Lung (tissue), 12 donors: ENCODE results near the gene ZNRF2. TPM values are rescaled to one million over a fixed set of nuclear protein-coding genes. Genes with fewer than 3 reads are reported as not detected.

Experiments used
- ATAC-seq: fragments of 200-7000 bp; cut with Tn5 transposase; one replicate; pipeline ENCODE4 v1.9.1; 2020; ENCODE audit warnings: moderate number of reproducible peaks; ENCODE audit not compliant: insufficient read depth, low FRiP score
- DNase-seq, 3 donors: peaks; one replicate each; pipeline ENCODE4 v3.0.0-alpha.2; 2013 to 2017
- H3K27ac ChIP-seq, 2 donors: one replicate each; pipeline ENCODE4 v1.5.1; 2013; ENCODE audit warnings: mild to moderate bottlenecking in 2 of 2, moderate library complexity in 2 of 2, control low read depth in 1 of 2, inconsistent platforms in 1 of 2, low read depth in 1 of 2, low read length in 1 of 2
- H3K27me3 ChIP-seq, 3 donors: one replicate each; pipeline ENCODE4 v1.5.1; 2013; ENCODE audit warnings: low read length in 2 of 3; ENCODE audit not compliant: control insufficient read depth in 3 of 3, insufficient read depth in 3 of 3
- H3K36me3 ChIP-seq, 4 donors: one replicate each; pipeline ENCODE4 v1.5.1; 2013; ENCODE audit warnings: low read length in 4 of 4, mild to moderate bottlenecking in 1 of 4, moderate library complexity in 1 of 4; ENCODE audit not compliant: control insufficient read depth in 4 of 4, insufficient read depth in 4 of 4
- H3K4me1 ChIP-seq, 5 donors: one replicate each; pipeline ENCODE4 v1.5.1; 2013; ENCODE audit warnings: low read length in 5 of 5, mild to moderate bottlenecking in 2 of 5, moderate library complexity in 1 of 5; ENCODE audit not compliant: control insufficient read depth in 5 of 5, insufficient read depth in 5 of 5
- H3K4me3 ChIP-seq: one replicate; pipeline ENCODE4 v1.5.1; 2013; ENCODE audit warnings: mild to moderate bottlenecking, control low read depth, moderate library complexity
- H3K9ac ChIP-seq, 2 donors: one replicate each; pipeline ENCODE4 v1.5.1; 2013; ENCODE audit warnings: low read length in 2 of 2, control low read depth in 1 of 2; ENCODE audit not compliant: insufficient read depth in 1 of 2
- H3K9me3 ChIP-seq, 4 donors: one replicate each; pipeline ENCODE4 v1.5.1; 2013; ENCODE audit warnings: low read length in 3 of 4, mild to moderate bottlenecking in 1 of 4, moderate library complexity in 1 of 4; ENCODE audit not compliant: control insufficient read depth in 4 of 4, insufficient read depth in 3 of 4
- WGBS, 2 donors: extraction: QIAGEN DNeasy Blood & Tissue Kit; methylation state at CpG; one replicate each; pipeline ENCODE4 v1.1.7; 2013; 5-methylcytosine and 5-hydroxymethylcytosine counted together
- polyA plus RNA-seq, 2 donors: library from polyadenylated mRNA; stranded (reverse); fragments of 200-250 nt; gene quantifications; one replicate each; pipeline ENCODE4 v1.2.1, GENCODE V29; 2013
- total RNA-seq, 2 donors: library from RNA; depleted of rRNA in 1 of 2; stranded (reverse); fragments of >200 nt in 1 of 2; gene quantifications; one replicate each; pipeline ENCODE4 v1.2.1, GENCODE V29; 2014 to 2021
- TF ChIP-seq, protein P1 (sequence below): IDR thresholded peaks from 2 replicates; pipeline ENCODE4 v1.5.1; 2012; ENCODE audit warnings: mild to moderate bottlenecking; ENCODE audit errors: control extremely low read depth, extremely low read depth
- donor health status: control.
- donor health status: control.
- donor health status: Bipolar disorder and iron deficiency.
- donor health status: healthy.
- donor health status: DM: yes; HTN: yes; CAD: no.

The ZNRF2 gene
- total and polyA plus RNA-seq, 4 donors, result 5.9 to 27.6 (median 15.4) TPM

DNA sequence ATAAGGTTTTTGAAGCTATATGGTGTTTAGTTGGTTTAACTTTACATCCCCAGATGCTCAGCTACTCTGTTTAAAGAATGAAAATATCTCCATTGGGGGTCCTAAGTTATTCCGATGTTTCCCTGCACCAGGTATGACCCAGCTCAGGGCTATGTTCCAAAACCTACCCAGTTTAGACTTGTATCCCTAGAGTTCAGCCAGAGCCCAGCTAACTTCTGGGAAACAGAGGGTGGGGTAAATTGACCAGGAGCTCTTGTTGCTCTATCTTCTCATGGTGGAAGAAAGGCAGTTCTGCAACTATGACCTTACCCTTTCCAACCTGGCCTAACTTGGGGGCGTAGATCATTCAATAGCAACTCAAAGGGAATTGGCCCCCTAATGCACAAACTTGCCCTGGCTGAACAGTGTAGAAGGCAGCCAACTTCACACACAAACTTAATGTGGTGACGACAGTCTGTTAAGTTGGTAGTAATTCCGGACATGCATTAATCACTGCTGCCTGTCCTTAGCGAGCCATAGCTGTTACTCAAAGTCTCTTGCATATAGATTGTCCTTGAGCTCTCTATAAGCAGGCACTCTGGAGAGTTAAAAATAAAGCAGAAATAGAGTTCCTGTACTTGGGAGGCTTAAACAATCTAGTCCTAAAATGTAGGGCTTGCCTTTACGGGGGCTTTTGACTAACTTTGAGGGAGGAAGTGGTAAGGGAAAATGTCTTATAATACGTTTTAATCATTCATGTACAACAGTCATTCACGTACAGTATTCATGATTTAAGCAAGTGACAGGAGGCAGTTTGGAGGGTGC, 5.3 kb upstream of the ZNRF2 start:
- Histone ChIP-seq H3K4me3 (no peak overlapping the region), H3K36me3 (no peaks in the 10 kb centered on the region), H3K4me1 (peaks cover 0 to 10% (median 0%) of the 10 kb centered on the region in 5 donors), H3K27ac (no peak overlapping the region), H3K27me3 (no peaks in the 10 kb centered on the region), H3K9ac (no peak overlapping the region), H3K9me3 (no peaks in the 10 kb centered on the region)
- DNase-seq (no peak), ATAC-seq (no peak)
- TF ChIP-seq, protein P1, sequence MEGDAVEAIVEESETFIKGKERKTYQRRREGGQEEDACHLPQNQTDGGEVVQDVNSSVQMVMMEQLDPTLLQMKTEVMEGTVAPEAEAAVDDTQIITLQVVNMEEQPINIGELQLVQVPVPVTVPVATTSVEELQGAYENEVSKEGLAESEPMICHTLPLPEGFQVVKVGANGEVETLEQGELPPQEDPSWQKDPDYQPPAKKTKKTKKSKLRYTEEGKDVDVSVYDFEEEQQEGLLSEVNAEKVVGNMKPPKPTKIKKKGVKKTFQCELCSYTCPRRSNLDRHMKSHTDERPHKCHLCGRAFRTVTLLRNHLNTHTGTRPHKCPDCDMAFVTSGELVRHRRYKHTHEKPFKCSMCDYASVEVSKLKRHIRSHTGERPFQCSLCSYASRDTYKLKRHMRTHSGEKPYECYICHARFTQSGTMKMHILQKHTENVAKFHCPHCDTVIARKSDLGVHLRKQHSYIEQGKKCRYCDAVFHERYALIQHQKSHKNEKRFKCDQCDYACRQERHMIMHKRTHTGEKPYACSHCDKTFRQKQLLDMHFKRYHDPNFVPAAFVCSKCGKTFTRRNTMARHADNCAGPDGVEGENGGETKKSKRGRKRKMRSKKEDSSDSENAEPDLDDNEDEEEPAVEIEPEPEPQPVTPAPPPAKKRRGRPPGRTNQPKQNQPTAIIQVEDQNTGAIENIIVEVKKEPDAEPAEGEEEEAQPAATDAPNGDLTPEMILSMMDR, result no peak
- 53 to 65% methylated on average over 8 of the region's 8 CpGs for WGBS, 2 donors

DNA sequence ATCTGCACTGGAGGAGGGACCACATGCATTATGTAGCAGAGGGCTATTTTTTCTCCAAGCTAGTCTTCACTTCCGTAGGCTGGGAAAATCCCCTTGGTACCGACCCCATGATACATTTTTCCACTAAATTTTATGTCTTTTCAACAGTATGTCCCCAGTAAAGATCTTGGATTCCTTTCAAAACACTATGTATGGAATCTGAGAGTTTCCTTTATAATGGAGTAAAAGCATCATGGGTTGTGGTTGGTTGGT, 4.8 kb upstream of the ZNRF2 start:
- ATAC-seq, result no peak
- no peak for DNase-seq
- Histone ChIP-seq H3K9me3 (no peaks in the 10 kb centered on the region), H3K36me3 (no peaks in the 10 kb centered on the region), H3K27me3 (no peaks in the 10 kb centered on the region), H3K9ac (no peak overlapping the region), H3K4me1 (peaks cover 0 to 10% (median 0%) of the 10 kb centered on the region in 5 donors), H3K27ac (no peak overlapping the region), H3K4me3 (no peak overlapping the region)
- WGBS, 2 donors, result 48 to 50% methylated on average over 2 of the region's 2 CpGs
- TF ChIP-seq, protein P1, result no peak

DNA sequence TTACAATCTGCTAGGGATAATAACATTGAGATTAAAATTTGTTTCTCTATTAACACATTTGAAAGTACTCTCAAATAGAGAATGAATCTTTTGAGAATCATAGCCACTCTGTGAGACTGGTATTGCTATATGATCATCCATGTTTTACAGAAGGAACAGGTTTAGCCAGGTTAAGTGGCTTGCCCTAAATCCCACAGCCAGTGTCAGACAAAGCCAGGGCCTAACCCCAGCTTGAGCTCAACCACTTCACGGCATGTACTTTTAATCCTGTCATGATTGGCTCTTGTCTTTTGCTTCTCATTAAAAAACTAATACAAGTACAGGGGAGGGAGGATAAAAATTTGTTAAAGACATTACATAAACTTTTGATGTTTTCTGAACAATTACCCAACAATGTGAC, 3.8 kb upstream of the ZNRF2 start:
- Histone ChIP-seq H3K4me3 (no peak overlapping the region), H3K27ac (no peak overlapping the region), H3K36me3 (no peaks in the 10 kb centered on the region), H3K4me1 (peaks cover 0 to 10% (median 0%) of the 10 kb centered on the region in 5 donors), H3K27me3 (no peaks in the 10 kb centered on the region), H3K9me3 (no peaks in the 10 kb centered on the region), H3K9ac (no peak overlapping the region)
- TF ChIP-seq, protein P1, result no peak
- DNase-seq (no peak), ATAC-seq (no peak)
- WGBS, 2 donors, result 69 to 91% methylated on average over 1 of the region's 1 CpG

DNA sequence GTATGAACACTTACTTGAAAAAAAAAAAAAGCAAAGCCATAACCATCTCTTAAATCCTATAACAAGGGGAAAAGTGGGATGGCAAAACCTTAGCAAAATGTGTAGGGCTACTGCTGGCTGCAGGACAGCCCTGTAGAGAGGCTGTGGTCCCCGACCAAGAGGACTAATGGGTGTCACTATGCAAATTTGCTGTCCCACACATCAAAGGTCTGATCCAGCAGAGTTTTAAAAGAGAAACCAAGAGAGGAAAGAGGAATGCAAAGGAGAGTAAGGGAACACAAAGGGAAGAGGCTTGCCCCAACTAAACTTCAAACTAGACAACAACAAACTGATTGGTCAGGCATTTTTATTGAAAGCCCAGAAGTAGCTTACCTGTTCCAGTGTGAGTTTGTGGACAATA, 3.1 kb upstream of the ZNRF2 start:
- no peaks in the 10 kb centered on the region for H3K9me3 ChIP-seq
- no peaks in the 10 kb centered on the region for H3K36me3 ChIP-seq
- 72% methylated on average over 1 of the region's 1 CpG for WGBS, 2 donors
- DNase-seq (no peak), ATAC-seq (no peak)
- H3K27ac ChIP-seq, result no peak overlapping the region
- H3K4me1 ChIP-seq, result peaks cover 0 to 10% (median 0%) of the 10 kb centered on the region in 5 donors
- no peak overlapping the region for H3K9ac ChIP-seq
- H3K27me3 ChIP-seq, result no peaks in the 10 kb centered on the region
- TF ChIP-seq, protein P1, result no peak
- H3K4me3 ChIP-seq, result no peak overlapping the region
